Karpas-422 (cell line): ENCODE measurements around the gene KSR2. TPM values are rescaled to one million over a fixed set of nuclear protein-coding genes. Genes with fewer than 3 reads are reported as not detected.

ENCODE experiments used
- DNase-seq: peaks from one replicate; pipeline ENCODE4 v3.0.0-alpha.2; 2015
- H2AFZ ChIP-seq: fragments of 200-600 bp; sonication (generic); 2 replicates; pipeline ENCODE4 v1.6.1; 2014; ENCODE audit warnings: antibody characterized with exemption, low read length, mixed read lengths
- H3K27ac ChIP-seq: fragments of 200-600 bp; sonication (generic); 2 replicates; pipeline ENCODE4 v1.5.1; 2014; ENCODE audit warnings: mild to moderate bottlenecking, low read length, moderate library complexity
- H3K27me3 ChIP-seq: fragments of 200-600 bp; sonication (generic); 2 replicates; pipeline ENCODE4 v1.6.1; 2014; ENCODE audit warnings: low read length, mixed read lengths
- H3K36me3 ChIP-seq: fragments of 200-600 bp; sonication (generic); 2 replicates; pipeline ENCODE4 v1.6.1; 2014; ENCODE audit warnings: low read length, mixed read lengths; ENCODE audit not compliant: insufficient read depth
- H3K4me1 ChIP-seq: fragments of 200-600 bp; sonication (generic); 2 replicates; pipeline ENCODE4 v1.6.1; 2014; ENCODE audit warnings: mild to moderate bottlenecking, low read length, mixed read lengths
- H3K4me2 ChIP-seq: fragments of 200-600 bp; sonication (generic); 2 replicates; pipeline ENCODE4 v1.6.1; 2014; ENCODE audit warnings: low read length, low read depth, mild to moderate bottlenecking; ENCODE audit not compliant: poor library complexity, severe bottlenecking
- H3K4me3 ChIP-seq: fragments of 200-600 bp; sonication (generic); 2 replicates; pipeline ENCODE4 v1.5.1; 2014; ENCODE audit warnings: mild to moderate bottlenecking, antibody characterized with exemption, low read length, mixed read lengths
- H3K79me2 ChIP-seq: fragments of 200-600 bp; sonication (generic); 2 replicates; pipeline ENCODE4 v1.6.1; 2014; ENCODE audit warnings: mild to moderate bottlenecking, low read length, mixed read lengths
- H3K9ac ChIP-seq: fragments of 200-600 bp; sonication (generic); 2 replicates; pipeline ENCODE4 v1.6.0; 2014; ENCODE audit warnings: low read length
- H3K9me2 ChIP-seq: fragments of 200-600 bp; sonication (generic), shearing (Covaris generic); replicated peaks from 2 replicates; pipeline ENCODE4 v1.6.0; 2014; ENCODE audit warnings: mild to moderate bottlenecking, low read length, moderate library complexity; ENCODE audit not compliant: insufficient read depth
- H3K9me3 ChIP-seq: fragments of 300-700, 200-600 bp; sonication (generic); 2 replicates; pipeline ENCODE4 v1.6.1; 2014; ENCODE audit warnings: low read length, mixed read lengths
- H4K20me1 ChIP-seq: fragments of 200-600 bp; sonication (generic); 2 replicates; pipeline ENCODE4 v1.6.1; 2014; ENCODE audit warnings: mild to moderate bottlenecking, antibody characterized with exemption, low read length, low read depth; ENCODE audit not compliant: insufficient read depth
- total RNA-seq: library from RNA; depleted of rRNA; stranded (reverse); fragments of >200 nt; shearing (Covaris generic); gene quantifications from 2 replicates; pipeline ENCODE4 v1.2.3, GENCODE V29; 2014; ENCODE audit warnings: low replicate concordance

Gene KSR2
- total RNA-seq, 1 experiment from 2014 or later = 0.04 TPM

GRCh38 chr12:117606024-117606423, 362.8 kb downstream of the KSR2 start:
- Histone ChIP-seq H3K36me3 (no peaks in the 10 kb centered on the region), H4K20me1 (no peaks in the 10 kb centered on the region), H3K27me3 (no peaks in the 10 kb centered on the region), H3K9me2 (no peaks in the 10 kb centered on the region), H3K4me2 (no peak overlapping the region), H3K4me3 (no peak overlapping the region), H2AFZ (no peak overlapping the region), H3K79me2 (no peaks in the 10 kb centered on the region), H3K4me1 (no peaks in the 10 kb centered on the region), H3K9ac (no peak overlapping the region), H3K27ac (no peak overlapping the region), H3K9me3 (no peaks in the 10 kb centered on the region)
- DNase-seq = no peak

- Histone ChIP-seq H3K27ac (no peak overlapping the region), H3K79me2 (no peaks in the 10 kb centered on the region), H3K9me2 (no peaks in the 10 kb centered on the region), H3K9ac (no peak overlapping the region), H3K4me3 (no peak overlapping the region), H3K27me3 (no peaks in the 10 kb centered on the region), H3K4me2 (no peak overlapping the region), H3K36me3 (no peaks in the 10 kb centered on the region), H2AFZ (no peak overlapping the region), H4K20me1 (no peaks in the 10 kb centered on the region), H3K9me3 (no peaks in the 10 kb centered on the region), H3K4me1 (no peaks in the 10 kb centered on the region)
- DNase-seq = no peak
Observed at GRCh38 chr12:117603316-117604113, 365.3 kb downstream of the KSR2 start.

GRCh38 chr12:117599849-117600248, 368.9 kb downstream of the KSR2 start:
- DNase-seq = no peak
- no peaks in the 10 kb centered on the region for H3K4me1 ChIP-seq
- no peak overlapping the region for H3K4me2 ChIP-seq
- no peak overlapping the region for H3K9ac ChIP-seq
- H3K27me3 ChIP-seq = no peaks in the 10 kb centered on the region
- no peaks in the 10 kb centered on the region for H3K9me2 ChIP-seq
- no peaks in the 10 kb centered on the region for H3K36me3 ChIP-seq
- H3K79me2 ChIP-seq = no peaks in the 10 kb centered on the region
- H3K27ac ChIP-seq = no peak overlapping the region
- H3K9me3 ChIP-seq = no peaks in the 10 kb centered on the region
- H2AFZ ChIP-seq = no peak overlapping the region
- H4K20me1 ChIP-seq = no peaks in the 10 kb centered on the region
- no peak overlapping the region for H3K4me3 ChIP-seq

- Histone ChIP-seq H3K36me3 (no peaks in the 10 kb centered on the region), H3K9me3 (no peaks in the 10 kb centered on the region), H3K9ac (no peak overlapping the region), H3K4me3 (no peak overlapping the region), H3K79me2 (no peaks in the 10 kb centered on the region), H3K9me2 (no peaks in the 10 kb centered on the region), H3K27me3 (no peaks in the 10 kb centered on the region), H4K20me1 (no peaks in the 10 kb centered on the region), H2AFZ (no peak overlapping the region), H3K4me1 (no peaks in the 10 kb centered on the region), H3K27ac (no peak overlapping the region), H3K4me2 (no peak overlapping the region)
- no peak for DNase-seq
Observed at GRCh38 chr12:117596968-117597367, 371.8 kb downstream of the KSR2 start.

GRCh38 chr12:117595751-117596150, 373.0 kb downstream of the KSR2 start:
- no peaks in the 10 kb centered on the region for H3K9me3 ChIP-seq
- no peaks in the 10 kb centered on the region for H3K9me2 ChIP-seq
- no peak overlapping the region for H2AFZ ChIP-seq
- no peaks in the 10 kb centered on the region for H3K79me2 ChIP-seq
- H3K4me2 ChIP-seq = no peak overlapping the region
- H3K9ac ChIP-seq = no peak overlapping the region
- H3K36me3 ChIP-seq = no peaks in the 10 kb centered on the region
- no peaks in the 10 kb centered on the region for H4K20me1 ChIP-seq
- no peaks in the 10 kb centered on the region for H3K4me1 ChIP-seq
- H3K27ac ChIP-seq = no peak overlapping the region
- no peaks in the 10 kb centered on the region for H3K27me3 ChIP-seq
- H3K4me3 ChIP-seq = no peak overlapping the region
- no peak for DNase-seq

- H3K4me2 ChIP-seq = no peak overlapping the region
- no peaks in the 10 kb centered on the region for H3K4me1 ChIP-seq
- no peak overlapping the region for H2AFZ ChIP-seq
- H3K9me2 ChIP-seq = no peaks in the 10 kb centered on the region
- H3K9me3 ChIP-seq = no peaks in the 10 kb centered on the region
- no peak overlapping the region for H3K4me3 ChIP-seq
- H3K36me3 ChIP-seq = no peaks in the 10 kb centered on the region
- H3K27ac ChIP-seq = no peak overlapping the region
- no peaks in the 10 kb centered on the region for H3K79me2 ChIP-seq
- DNase-seq = no peak
- H4K20me1 ChIP-seq = no peaks in the 10 kb centered on the region
- H3K27me3 ChIP-seq = no peaks in the 10 kb centered on the region
- H3K9ac ChIP-seq = no peak overlapping the region
Observed at GRCh38 chr12:117594481-117594880, 374.3 kb downstream of the KSR2 start.

- Histone ChIP-seq H3K4me1 (no peaks in the 10 kb centered on the region), H3K9ac (no peak overlapping the region), H3K4me2 (no peak overlapping the region), H3K79me2 (no peaks in the 10 kb centered on the region), H4K20me1 (no peaks in the 10 kb centered on the region), H3K4me3 (no peak overlapping the region), H3K9me2 (no peaks in the 10 kb centered on the region), H2AFZ (no peak overlapping the region), H3K27ac (no peak overlapping the region), H3K27me3 (no peaks in the 10 kb centered on the region), H3K9me3 (no peaks in the 10 kb centered on the region), H3K36me3 (no peaks in the 10 kb centered on the region)
- DNase-seq = no peak
Observed at GRCh38 chr12:117593815-117594400, 374.9 kb downstream of the KSR2 start.

GRCh38 chr12:117592588-117593305, 376.0 kb downstream of the KSR2 start:
- no peak for DNase-seq
- Histone ChIP-seq H3K9me3 (no peaks in the 10 kb centered on the region), H3K9ac (no peak overlapping the region), H3K4me1 (no peaks in the 10 kb centered on the region), H3K4me3 (no peak overlapping the region), H3K27ac (no peak overlapping the region), H3K4me2 (no peak overlapping the region), H3K79me2 (no peaks in the 10 kb centered on the region), H4K20me1 (no peaks in the 10 kb centered on the region), H2AFZ (no peak overlapping the region), H3K9me2 (no peaks in the 10 kb centered on the region), H3K27me3 (no peaks in the 10 kb centered on the region), H3K36me3 (no peaks in the 10 kb centered on the region)
